GM21576 (cell line): ENCODE data around the gene DTWD1.
"Not testable (repeated sequence)": the region's sequence is repeated elsewhere in the genome, so short reads cannot be mapped to it uniquely, and the experiment has no call there.

Experiments used
- ATAC-seq: cut with Tn5 transposase; IDR thresholded peaks from one replicate; pipeline ENCODE4 v1.9.1; 2021; ENCODE audit warnings: mild to moderate bottlenecking, moderate library complexity; ENCODE audit not compliant: unreplicated experiment

The DTWD1 gene

DNA sequence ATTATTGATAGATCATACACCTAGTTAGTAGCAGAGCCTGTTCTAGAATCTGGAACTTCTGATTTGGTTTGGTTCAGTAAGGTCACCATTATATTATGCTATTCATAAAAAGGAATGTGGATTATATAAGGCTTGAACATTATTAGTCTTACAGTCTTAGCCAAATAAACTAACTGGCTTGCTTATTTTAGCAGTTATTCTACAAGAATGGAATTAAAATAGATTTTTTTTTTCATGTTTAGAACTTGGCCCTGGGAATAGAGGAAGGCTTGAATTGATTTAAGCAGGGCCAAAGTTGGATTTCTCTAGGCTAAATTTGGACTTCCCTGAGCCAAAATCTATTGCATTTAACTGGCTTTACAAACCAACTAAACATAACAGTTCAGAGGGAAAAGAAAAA lies 24.4 kb downstream of the DTWD1 start:
- ATAC-seq, result no peak

DNA sequence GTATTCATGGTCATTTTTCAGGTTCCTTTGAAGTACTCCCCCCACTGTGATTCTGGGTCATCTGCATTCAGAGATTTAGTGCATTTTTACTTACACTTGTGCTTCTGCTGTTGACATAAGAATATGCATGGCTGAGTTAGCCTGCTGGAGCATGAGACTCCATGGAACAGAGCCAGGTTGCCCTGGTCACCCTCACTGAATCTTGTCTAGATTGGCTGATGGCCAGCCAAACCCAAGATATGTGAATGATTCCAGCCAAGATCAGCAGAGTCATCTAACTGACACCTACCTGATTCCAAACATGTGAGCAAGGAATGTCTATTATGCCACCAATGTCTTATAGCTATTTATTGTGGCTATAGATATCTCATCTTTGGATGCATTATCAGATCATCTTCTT lies 25.1 kb downstream of the DTWD1 start:
- no peak for ATAC-seq

DNA sequence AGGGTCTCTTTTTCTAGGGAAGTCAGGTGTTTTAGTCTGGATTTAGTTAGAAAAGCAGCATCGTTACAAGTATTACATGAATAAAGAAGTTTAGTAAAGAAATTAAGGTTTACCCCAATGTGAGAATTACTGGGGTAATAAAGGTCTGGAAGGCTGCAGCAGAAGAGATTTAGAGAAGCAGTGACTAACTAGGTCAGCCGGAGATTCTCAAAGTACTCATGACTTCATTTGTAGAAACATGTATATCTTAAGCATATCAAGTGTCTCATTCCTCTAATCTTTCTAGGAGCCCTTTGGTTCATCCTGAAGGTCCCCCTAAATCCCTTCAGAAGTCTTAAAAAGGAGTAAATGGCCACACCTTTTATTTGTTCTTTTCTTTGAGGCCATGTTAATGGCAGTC lies 26.0 kb downstream of the DTWD1 start:
- no peak for ATAC-seq

DNA sequence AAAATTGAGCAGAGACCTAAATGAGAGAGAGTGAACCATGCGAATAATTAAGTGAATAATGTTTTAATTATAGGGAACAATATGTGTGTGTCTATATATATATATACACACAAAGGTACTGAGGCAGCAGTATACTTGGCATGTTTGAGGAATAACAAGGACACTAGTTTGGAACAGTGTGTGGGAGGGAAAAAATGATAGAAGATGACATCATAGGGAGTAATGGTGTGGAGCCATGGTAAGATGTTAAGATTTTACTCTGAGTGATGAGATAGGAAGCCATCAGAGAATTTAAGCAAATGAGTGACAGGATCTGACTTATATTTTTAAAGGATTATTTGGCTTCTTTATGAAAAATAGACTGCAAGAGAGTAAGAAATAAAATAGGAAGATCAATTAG lies 29.1 kb downstream of the DTWD1 start:
- ATAC-seq, result no peak

DNA sequence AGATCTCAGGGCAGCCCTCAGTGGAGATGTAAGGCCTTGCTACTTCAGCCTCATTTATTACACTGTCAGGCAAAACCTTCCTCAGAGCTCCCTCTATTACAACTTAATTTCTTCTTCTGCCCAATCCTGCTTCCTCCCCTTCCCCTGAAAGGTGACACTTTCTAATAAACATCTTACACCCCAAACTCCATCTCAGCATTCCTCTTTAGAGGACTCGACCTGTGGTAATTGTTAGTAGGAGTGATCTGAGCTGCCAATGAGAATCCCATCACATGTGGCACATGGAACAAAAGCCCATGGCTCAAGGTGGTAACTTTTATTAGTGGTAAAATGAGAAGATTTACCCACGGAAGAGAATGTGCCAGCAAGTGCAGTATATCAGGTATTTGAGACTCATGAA lies 29.8 kb downstream of the DTWD1 start:
- no peak for ATAC-seq

DNA sequence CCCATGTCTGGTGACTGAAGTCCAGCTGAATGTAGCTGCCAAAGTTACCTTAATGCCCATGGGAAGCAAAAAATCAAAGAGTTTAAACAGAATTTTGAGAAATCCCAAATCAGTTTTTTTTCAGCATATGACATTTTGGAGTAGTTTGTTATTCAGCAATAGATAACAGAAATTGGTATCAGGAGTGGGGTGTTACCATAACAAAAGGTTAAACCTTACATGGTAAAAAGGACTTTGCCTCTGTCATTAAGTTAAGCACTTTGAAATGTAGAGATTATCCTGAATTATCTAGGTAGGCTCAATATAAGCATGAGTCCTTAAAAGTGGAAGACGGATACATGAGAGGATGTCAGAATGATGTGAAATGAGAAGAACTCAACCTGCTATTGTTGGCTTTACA lies 32.1 kb downstream of the DTWD1 start:
- ATAC-seq, result no peak

DNA sequence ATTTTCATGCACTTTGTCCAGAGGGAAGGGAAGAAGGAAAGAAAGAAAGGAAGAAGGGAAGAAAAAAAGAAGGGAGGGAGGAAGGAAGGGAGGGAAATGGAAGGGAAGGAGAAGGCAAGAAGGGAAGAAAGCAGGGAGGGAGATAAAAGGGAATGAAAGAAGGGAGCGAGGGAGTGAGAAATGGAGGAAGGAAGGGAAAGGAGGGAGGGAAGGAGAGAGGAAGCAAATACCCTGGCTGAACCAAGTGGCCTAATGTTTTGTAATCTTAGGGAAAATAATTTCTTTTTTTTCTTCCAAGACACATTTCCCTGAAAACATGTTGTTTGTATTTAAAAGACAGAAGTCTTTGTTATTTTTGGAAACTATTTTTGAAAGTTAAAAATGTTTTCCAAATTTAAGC lies 35.9 kb downstream of the DTWD1 start:
- no peak for ATAC-seq

DNA sequence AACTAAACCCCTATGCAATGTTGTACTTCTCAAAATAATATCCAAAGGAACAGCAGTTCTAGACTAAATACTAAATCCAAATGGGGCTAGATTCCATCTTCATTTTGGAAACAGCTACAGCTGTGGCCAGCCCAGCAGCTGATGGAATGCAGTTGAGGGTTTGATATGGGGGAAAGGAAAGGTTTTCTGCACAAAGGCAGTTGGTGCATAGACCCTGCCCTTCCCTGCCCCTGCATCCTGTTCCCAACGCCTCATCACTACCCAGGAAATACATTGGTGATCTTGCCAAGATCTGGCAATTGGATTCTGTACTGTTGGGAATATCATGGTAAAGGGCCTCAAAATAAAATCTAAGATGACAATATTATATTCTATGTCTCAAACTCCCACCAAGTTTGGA lies 43.9 kb downstream of the DTWD1 start:
- no peak for ATAC-seq

DNA sequence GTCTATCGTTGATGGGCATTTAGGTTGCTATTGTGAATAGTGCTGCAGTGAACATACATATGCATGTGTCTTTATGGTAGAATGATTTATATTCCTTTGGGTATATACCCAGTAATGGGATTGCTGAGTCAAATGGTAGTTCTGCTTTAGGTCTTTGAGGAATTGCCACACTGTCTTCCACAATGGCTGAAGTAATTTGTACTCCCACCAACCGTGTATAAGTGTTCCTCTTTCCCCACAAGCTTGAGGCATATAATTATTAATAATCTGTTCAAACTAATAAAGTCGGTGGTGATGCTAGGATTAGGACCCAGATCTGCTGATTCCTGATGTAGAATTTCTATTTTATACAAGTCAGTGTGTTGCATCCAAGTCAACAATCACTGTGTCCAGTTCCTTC lies 45.6 kb downstream of the DTWD1 start:
- ATAC-seq, result not testable (repeated sequence)

DNA sequence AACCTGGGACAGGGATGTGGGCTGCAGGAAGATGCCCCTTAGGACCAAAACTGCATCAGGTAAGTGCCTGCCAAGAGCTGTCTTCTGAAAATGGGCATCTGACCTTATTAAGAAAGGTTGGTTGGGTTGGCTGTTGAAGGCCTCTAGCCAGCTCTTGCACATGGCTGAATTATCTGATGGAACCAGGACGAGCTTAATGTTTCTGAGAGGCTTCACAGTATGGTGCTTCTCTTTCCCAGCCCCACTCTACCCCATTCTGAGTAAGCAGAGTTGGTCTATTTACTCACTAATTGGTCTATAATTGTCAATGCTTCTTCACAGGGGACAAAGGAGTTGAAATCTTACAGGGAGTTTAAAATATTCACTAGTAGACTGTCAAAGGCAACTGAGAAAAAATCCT lies 48.4 kb downstream of the DTWD1 start:
- no peak for ATAC-seq

DNA sequence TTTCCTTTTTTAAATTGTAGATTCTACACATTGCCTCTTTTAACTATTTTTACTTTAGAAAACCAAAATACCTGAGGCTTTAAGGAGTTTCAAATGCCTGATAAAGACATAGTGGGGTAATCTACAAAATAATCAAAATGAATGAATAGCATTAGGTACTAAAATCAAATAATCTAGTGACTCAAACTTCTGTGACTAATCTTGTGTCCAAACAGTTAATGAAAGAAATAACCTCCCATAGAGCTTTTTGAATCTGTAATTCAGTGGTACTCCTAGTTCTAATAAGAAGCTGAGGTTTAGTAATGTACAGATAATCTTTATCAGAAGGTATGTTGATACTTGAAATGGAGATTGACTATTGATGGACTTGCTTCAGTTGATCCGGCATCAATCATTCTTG lies 53.0 kb downstream of the DTWD1 start:
- no peak for ATAC-seq

DNA sequence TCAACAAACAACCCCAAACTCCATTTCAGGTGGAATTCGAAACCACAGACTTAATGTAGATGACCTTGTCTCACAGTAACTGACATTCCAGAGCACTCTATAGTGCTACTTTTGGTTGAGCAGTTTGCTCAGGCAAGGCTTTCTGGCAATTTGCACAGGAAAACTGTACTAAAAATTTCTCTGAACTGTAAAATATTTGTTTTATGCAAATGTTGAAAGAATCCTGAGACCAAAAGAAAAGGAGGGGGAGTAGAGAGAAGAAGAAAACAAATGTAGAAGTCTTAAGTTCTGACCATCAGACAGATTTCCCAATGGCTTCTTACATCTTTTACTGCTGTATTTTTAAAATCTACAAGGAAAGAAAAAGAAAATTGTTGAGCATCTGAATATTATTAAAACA lies 53.5 kb downstream of the DTWD1 start:
- ATAC-seq, result no peak

DNA sequence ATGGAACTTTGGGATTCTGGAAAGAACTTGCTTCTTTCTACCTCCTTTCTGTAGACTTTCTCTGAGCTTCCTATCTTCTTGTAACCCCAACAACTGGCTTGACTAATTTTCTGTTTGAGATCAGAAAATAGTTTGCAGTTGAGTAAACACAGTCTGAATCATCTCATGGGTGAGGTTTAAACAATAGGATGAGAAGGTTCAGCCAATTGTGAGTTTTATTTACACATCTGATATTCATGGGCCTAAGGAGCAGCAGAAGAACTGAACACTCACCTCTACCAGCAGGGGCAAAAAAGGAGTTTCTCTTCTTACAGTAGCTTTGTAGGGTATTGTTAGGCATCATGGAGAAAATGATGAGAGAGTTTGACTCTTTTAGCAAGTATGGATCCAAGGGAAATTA lies 54.2 kb downstream of the DTWD1 start:
- no peak for ATAC-seq

DNA sequence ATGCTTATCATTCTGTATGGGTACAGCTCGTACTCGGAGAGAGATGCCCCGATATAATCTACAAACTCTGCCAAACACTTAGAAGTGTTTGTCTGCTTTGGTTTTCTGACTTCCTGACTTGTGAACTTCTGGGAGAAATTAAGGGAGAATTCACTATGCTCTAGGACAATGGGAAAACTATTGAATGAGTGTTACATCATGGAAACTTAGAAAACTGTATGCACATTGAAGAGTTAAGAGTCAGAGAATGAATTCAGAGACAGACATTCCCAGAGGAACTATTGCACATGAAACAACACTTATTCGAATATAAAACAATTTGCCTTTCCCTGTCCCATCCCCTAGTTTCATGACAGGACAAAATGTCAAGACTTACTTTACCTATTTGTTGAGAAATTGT lies 57.8 kb downstream of the DTWD1 start:
- no peak for ATAC-seq

DNA sequence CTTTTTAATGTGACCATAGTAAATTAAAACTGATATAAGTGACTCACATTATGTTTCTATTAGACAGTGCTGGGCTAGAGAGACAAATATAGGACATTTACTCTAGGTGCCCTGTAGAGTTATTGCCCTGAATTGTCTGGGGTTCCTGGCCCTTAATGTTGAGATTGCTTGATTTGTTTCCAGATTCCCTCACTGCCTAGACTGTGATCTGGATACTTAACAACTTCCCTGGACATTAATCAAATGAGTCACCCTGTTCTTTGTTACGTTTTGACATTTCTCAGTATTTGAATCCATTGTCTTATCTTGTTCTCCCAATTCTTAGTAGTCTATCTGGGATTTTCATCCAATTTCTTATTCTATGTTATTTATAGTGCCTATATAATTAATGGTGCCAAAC lies 65.8 kb downstream of the DTWD1 start:
- no peak for ATAC-seq

DNA sequence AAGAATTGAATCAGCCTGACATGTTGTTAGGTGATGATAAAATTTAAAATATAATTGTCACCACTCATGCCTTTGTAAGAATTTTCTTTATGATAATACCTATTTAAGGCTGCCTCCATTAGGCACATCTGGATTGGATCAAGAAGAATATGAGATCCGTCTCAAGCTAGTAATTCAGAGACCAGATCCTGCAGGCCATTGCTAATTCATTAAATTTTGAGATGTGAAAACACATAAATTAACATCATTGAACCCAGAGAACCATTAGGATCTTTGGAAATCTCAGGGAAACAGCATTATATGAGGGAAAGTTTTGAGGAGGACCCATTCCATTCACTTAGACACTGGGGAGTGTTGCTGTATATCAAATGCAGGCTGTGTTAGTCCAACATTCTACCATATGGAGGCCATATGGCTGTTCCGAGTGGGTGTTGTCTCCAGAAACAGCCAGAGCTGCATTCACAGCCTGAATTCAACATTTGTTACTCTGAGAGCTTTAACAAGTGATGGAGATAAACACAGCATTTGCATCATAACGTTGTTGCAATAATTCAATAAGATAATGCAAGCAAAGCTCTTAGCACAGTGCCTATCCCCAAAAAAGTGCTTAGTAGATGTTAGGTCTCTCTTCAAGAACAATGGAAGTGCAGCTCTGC lies 67.4 kb downstream of the DTWD1 start:
- ATAC-seq, result no peak

DNA sequence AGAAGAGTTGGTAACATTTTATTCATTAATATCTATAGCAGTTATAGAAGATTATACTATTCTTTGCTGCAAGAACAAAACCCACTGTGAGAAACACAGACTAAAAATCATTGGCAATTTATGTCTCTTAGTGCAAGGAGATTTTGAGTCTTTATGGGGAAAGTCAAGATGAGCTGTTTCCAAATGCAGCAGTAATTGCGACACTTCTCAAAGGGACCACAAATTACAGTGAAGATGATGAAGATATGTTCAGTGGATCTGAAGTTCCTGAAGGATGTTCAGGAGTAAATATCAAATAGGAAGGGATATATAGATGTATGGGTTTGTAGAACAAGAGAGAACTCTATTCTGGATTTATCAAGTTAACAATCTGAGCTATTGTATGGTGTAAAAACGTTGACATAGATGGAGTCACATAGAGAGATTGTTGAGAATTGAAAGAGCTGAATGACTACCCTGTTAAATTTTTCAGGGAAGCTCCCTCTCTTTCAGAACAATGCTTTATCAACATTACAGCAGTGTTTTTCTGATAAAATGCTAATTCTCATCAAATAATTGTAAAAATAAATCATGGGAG lies 71.8 kb downstream of the DTWD1 start:
- no peak for ATAC-seq

DNA sequence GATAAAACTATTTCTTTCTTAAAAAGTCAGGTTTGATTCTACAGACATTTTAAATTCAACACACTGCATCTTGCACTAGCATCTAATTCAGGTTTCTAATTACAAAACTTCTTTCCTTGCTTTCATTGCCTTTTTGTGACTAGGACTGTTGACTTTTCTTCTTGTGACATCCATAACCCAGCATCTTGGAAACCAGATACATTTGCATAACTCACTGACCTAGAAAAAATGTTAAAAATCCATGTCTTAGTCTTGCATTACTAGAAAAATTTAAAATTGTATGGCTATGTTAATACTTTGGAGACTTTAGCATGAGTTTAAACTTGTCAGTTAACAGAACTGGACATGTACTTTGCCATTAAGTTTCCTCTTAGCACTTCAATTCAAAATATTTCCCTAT lies 72.7 kb downstream of the DTWD1 start:
- no peak for ATAC-seq

DNA sequence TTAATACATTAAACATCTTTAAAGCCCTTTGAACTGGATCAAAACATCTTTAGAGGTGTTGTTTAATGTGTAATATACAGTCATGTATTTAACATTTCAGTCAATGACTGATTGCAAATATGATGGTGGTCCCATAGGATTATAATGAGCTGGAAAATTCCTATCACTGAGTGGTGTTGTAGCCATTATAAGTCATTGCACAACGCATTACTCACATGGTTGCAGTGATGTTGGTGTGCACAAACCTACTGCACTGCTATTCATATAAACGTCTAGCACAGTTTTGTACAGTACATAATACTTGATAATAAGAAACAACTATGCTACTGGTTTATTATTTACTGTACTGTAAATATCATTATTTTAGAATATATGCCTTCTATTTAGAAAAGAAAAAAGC lies 75.6 kb downstream of the DTWD1 start:
- no peak for ATAC-seq

DNA sequence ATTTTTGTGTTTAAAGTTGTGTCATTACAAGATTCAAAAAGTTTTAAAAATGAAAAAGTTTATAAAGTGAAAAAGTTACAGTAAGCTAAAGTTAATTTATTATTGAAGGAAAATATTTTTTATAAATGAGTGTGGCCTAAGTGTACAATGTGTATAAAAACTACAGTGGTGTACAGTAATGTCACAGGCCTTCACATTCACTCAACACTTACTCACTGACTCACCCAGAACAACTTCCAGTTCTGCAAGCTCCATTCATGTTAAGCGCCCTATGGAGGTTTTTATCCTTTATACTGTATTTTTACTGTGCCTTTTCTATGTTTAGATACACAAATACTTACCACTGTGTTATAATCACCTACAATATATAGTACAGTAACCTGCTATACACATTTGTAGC lies 76.3 kb downstream of the DTWD1 start:
- ATAC-seq, result no peak

DNA sequence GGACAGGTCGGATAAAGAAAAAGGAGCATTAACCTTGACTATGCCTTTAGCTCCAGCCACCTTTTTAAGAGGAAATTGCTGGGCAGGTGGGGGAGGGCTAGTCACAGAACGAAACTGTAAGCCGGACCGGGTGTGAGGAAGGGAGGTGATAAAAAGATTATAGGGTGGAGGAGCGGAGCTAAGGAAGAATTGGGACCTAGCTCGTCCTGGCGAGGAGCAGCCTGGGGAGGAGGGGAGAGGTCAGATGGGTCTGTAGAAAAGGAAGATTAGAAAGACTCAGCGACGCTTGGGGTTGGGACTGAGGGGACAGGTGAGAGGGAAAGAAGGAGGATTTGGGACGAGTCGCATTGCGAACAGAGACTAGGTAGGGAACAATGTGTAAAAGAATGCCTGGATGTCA lies 82.1 kb downstream of the DTWD1 start:
- not testable (repeated sequence) for ATAC-seq
